ENCODE measurements around the gene OSGEP. TPM values are rescaled to one million over a fixed set of nuclear protein-coding genes. Genes with fewer than 3 reads are reported as not detected.

The OSGEP gene
- total and polyA plus RNA-seq, 2 of the 13 experiments (the other 11 are each of a cell fraction or from before 2014, with no cell fraction given): 39.7 to 41.1 TPM

GRCh38 chr14:20454516-20455354 is at the start of gene OSGEP, which contains the start of gene APEX1 (continued):
- no peak for TF ChIP-seq ONECUT2 (CRISPR knock-in tag; IDR thresholded peaks at IDR 0.05)
- TF ChIP-seq ZNF713 (CRISPR knock-in tag; IDR thresholded peaks at IDR 0.05): peak; percentile 84; the same call in 1 of the 2 replicates
- no peak for TF ChIP-seq ZNF678 (CRISPR knock-in tag; IDR thresholded peaks at IDR 0.05)
- TF ChIP-seq ZNF550 (CRISPR knock-in tag; IDR thresholded peaks at IDR 0.05; ENCODE audit: borderline replicate concordance): peak; percentile 71; the same call in 1 of the 2 replicates
- peak; percentile 51; the same call in 1 of the 2 replicates for TF ChIP-seq ZNF24 (IDR thresholded peaks at IDR 0.05)
- TF ChIP-seq, protein P1, sequence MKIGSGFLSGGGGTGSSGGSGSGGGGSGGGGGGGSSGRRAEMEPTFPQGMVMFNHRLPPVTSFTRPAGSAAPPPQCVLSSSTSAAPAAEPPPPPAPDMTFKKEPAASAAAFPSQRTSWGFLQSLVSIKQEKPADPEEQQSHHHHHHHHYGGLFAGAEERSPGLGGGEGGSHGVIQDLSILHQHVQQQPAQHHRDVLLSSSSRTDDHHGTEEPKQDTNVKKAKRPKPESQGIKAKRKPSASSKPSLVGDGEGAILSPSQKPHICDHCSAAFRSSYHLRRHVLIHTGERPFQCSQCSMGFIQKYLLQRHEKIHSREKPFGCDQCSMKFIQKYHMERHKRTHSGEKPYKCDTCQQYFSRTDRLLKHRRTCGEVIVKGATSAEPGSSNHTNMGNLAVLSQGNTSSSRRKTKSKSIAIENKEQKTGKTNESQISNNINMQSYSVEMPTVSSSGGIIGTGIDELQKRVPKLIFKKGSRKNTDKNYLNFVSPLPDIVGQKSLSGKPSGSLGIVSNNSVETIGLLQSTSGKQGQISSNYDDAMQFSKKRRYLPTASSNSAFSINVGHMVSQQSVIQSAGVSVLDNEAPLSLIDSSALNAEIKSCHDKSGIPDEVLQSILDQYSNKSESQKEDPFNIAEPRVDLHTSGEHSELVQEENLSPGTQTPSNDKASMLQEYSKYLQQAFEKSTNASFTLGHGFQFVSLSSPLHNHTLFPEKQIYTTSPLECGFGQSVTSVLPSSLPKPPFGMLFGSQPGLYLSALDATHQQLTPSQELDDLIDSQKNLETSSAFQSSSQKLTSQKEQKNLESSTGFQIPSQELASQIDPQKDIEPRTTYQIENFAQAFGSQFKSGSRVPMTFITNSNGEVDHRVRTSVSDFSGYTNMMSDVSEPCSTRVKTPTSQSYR (CRISPR knock-in tag; IDR thresholded peaks at IDR 0.05; ENCODE audit: borderline replicate concordance): peak; percentile 58; the same call in 1 of the 2 replicates
- TF ChIP-seq JUNB (CRISPR knock-in tag; IDR thresholded peaks at IDR 0.05; ENCODE audit: borderline replicate concordance): 0 out of 2 replicates have a peak, but pooled peaks have one; percentile 38
- TF ChIP-seq ZNF256 (CRISPR knock-in tag; conservative IDR thresholded peaks at IDR 0.05): peak; percentile 64; the same call in 1 of the 2 replicates
- peak; percentile 85 for TF ChIP-seq FOXK2 (IDR thresholded peaks at IDR 0.05)
- TF ChIP-seq TAF15 (IDR thresholded peaks at IDR 0.05; ENCODE audit: low read depth, low read length, poor library complexity, severe bottlenecking): peak; percentile 45
- peak; percentile 83 for TF ChIP-seq ARNT2 (CRISPR knock-in tag; IDR thresholded peaks at IDR 0.05; ENCODE audit: low read depth)
- TF ChIP-seq NR0B2 (CRISPR knock-in tag; IDR thresholded peaks at IDR 0.05): peak; percentile 53; the same call in 1 of the 2 replicates
- TF ChIP-seq, protein P2, sequence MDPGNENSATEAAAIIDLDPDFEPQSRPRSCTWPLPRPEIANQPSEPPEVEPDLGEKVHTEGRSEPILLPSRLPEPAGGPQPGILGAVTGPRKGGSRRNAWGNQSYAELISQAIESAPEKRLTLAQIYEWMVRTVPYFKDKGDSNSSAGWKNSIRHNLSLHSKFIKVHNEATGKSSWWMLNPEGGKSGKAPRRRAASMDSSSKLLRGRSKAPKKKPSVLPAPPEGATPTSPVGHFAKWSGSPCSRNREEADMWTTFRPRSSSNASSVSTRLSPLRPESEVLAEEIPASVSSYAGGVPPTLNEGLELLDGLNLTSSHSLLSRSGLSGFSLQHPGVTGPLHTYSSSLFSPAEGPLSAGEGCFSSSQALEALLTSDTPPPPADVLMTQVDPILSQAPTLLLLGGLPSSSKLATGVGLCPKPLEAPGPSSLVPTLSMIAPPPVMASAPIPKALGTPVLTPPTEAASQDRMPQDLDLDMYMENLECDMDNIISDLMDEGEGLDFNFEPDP (CRISPR knock-in tag; conservative IDR thresholded peaks at IDR 0.05): no peak
- peak; percentile 65; the same call in 1 of the 2 replicates for TF ChIP-seq PITX1 (CRISPR knock-in tag; IDR thresholded peaks at IDR 0.05)
- TF ChIP-seq RBM39 (IDR thresholded peaks at IDR 0.05; ENCODE audit: low read depth, low read length, poor library complexity, severe bottlenecking): peak; percentile 59
- TF ChIP-seq ZNF136 (CRISPR knock-in tag; IDR thresholded peaks at IDR 0.05; ENCODE audit: low read depth): no peak
- TF ChIP-seq CENPX (CRISPR knock-in tag; IDR thresholded peaks at IDR 0.05): no peak
- peak; percentile 96 for TF ChIP-seq CBX1 (IDR thresholded peaks at IDR 0.05; ENCODE audit: low read depth)
- TF ChIP-seq ZNF382 (CRISPR knock-in tag; IDR thresholded peaks at IDR 0.05; ENCODE audit: borderline replicate concordance): no peak
- TF ChIP-seq HOXA5 (CRISPR knock-in tag; IDR thresholded peaks at IDR 0.05): peak; percentile 60
- peak; percentile 84 for TF ChIP-seq ZNF891 (CRISPR knock-in tag; IDR thresholded peaks at IDR 0.05)
- peak; percentile 75 for TF ChIP-seq HOXA3 (CRISPR knock-in tag; IDR thresholded peaks at IDR 0.05)
- peak; percentile 99; the same call in 1 of the 2 replicates for TF ChIP-seq ZNF207 (IDR thresholded peaks at IDR 0.05; ENCODE audit: borderline replicate concordance)
- peak; percentile 39; the same call in 1 of the 2 replicates for TF ChIP-seq HCFC1 (IDR thresholded peaks at IDR 0.05; ENCODE audit: low read depth, low read length)
- peak; percentile 62; the same call in 1 of the 2 replicates for TF ChIP-seq ZNF230 (CRISPR knock-in tag; IDR thresholded peaks at IDR 0.05)
- TF ChIP-seq ZNF790 (CRISPR knock-in tag; IDR thresholded peaks at IDR 0.05; ENCODE audit: borderline replicate concordance): peak; percentile 48; the same call in 1 of the 2 replicates
